Activated T-cell treated with anti-CD3 and anti-CD28 coated beads for 1 hour (primary cell): Measurements from ENCODE around the gene OR5W2.
"Not testable (repeated sequence)": the region's sequence is repeated elsewhere in the genome, so short reads cannot be mapped to it uniquely, and the experiment has no call there.

ENCODE experiments used
- DNase-seq: peaks from one replicate; pipeline ENCODE4 v3.0.0-alpha.2; 2020; ENCODE audit warnings: low read depth

OR5W2 gene

GRCh38 chr11:55914482-55914881, at the start of gene OR5W2:
Gene OR5W2 (minus strand): TSS chr11:55914582. CDS start chr11:55914582, 0 bp downstream.
- no peak for DNase-seq

DNA sequence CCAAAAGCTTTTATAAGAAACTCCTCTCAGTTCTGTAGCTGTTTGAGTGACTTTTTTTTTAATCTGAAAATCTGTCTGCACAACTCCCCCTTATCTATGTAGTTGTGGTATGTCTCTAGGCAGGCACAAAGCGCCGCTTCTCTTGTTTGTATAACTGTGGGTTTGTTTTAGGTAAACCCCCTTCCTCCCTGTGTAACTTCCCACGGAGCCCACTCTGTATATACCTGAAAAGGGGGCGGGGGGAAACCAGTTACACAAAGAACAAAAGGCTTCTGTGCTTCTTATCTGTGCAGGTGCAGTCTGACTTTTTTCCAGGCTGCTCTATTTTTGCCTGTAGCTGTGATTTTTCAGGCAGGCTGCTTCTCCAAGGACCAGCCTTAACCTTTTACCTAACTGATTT, 42.1 kb upstream of the OR5W2 start:
- DNase-seq = no peak

DNA sequence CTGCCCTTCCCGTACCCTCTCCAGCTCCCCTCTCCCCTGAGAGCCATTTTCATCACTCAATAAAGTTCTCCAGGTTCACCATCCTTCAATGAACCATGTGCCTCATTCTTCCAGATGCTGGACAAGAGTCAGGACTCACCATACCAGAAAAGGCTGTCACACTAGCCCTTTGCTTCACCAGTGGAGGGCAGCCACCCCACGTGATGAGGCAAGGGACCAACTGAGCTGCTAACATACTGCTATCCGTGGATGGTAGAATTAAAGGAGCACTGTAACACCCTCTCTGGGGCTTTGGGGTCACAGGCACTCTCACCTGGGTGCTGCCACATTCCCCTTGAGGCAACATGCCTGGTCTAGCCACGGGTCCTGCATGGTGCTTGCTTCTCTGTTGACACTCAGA, 34.9 kb upstream of the OR5W2 start:
- no peak for DNase-seq

- DNase-seq = no peak
Measured at GRCh38 chr11:55942785-55943392, 28.5 kb upstream of the OR5W2 start.

- DNase-seq = no peak
Measured at GRCh38 chr11:55936300-55936699, 21.9 kb upstream of the OR5W2 start, which contains the start of gene OR5I1. Gene OR5I1 (minus strand): TSS chr11:55936400. CDS start chr11:55936400, 0 bp downstream.

- no peak for DNase-seq
Measured at GRCh38 chr11:55920537-55920936, 6.2 kb upstream of the OR5W2 start.

DNA sequence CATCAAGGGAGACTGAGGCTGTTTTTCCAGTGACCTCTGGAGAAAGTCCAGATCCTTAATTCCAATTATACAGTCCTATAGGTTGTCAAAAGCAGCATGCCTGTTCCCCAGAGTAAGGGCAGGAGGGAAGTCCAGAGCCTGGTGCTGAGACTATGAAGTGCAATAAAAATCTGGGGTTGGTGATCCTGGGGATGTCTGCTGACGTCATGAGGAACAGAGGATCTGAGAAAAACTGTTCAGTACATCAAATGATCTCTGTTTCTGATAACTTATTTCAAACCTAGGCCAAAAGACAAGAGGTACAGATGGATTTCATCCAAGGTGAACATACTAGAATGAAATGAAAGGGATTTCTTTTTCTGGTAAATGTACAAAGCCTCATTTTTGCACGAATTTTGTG, 12.1 kb downstream of the OR5W2 start:
- no peak for DNase-seq

DNA sequence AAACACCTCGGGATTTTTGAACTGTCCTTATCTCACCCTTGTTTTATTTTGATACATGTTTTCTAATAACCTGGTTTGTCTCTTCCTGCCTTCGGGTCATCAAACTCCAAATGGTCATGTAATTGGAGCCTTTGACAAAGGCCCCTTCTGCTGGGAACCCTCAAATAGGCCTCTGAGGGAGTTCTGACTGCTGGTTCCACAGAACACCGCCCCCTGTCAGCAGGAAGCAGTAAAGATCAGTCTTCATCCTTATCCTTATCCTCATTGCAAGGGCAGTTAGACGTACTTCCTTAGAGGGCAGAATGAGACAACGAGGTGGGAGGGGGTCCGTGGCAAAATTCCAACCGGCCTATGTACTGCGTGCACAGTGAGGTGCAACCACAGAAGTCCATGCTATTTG, 19.2 kb downstream of the OR5W2 start:
- DNase-seq = no peak

DNA sequence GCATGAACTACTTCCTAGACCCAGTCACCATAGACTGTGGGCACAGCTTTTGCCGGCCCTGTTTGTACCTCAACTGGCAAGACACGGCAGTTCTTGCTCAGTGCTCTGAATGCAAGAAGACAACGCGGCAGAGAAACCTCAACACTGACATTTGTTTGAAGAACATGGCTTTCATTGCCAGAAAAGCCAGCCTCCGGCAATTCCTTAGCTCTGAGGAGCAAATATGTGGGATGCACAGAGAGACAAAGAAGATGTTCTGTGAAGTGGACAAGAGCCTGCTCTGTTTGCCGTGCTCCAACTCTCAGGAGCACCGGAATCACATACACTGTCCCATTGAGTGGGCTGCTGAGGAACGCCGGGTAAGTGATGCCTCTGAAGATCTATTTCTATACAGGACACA, 28.9 kb downstream of the OR5W2 start:
- not testable (repeated sequence) for DNase-seq

DNA sequence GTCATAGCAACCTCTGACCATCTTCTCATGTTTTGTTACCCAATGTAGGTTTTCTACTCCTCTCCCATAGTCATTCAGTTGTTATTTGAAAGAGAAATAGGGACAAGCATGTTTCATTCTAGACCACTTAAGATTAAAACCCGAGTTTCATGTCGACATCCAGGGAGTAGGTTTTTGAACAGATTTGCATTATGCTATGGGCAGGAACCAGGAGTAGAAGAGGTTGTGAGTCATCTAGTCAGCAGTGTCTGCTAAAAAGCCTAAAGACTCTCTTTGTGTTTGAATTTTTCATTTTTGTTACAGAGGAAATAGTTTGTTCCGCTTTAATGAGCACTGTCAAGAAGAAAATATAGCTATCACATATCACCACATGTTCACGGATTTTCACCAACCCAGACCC, 29.4 kb downstream of the OR5W2 start:
- DNase-seq = not testable (repeated sequence)

DNA sequence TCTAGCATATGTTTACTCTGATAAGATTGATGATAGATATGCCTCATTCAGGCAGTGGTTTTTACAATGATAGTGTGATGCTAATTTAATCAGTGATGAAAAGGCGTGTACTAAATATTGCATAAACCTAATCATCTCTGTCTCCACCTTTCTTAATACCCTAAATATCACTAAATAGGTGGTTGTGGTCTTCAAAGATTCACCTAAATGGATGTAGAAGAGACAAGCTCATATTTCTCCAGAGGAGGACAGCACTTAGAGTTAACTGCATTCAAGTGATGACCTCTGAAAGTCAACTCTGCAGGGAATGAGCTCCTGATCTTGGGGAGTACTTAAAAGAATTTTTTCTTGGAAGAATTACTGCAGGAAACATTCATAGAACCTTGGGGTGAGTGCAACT, 31.4 kb downstream of the OR5W2 start, which contains the start of gene TRIM51:
TRIM51 (plus strand) TSS at position 301 of the 400 bp plus-strand sequence. CDS start 2,132 bp downstream, outside the sequence.
- DNase-seq = not testable (repeated sequence)

GRCh38 chr11:55873146-55873545, 41.2 kb downstream of the OR5W2 start:
- DNase-seq = not testable (repeated sequence)

GRCh38 chr11:55872731-55873130, 41.7 kb downstream of the OR5W2 start:
- not testable (repeated sequence) for DNase-seq

GRCh38 chr11:55867354-55867753, 47.0 kb downstream of the OR5W2 start:
- DNase-seq = not testable (repeated sequence)
